HEK293 (cell line): Measurements from ENCODE around the gene PLEKHD1.

Source experiments
- CTCF ChIP-seq: fragments of 450-650 bp; formaldehyde crosslinking; IDR thresholded peaks from 2 replicates; pipeline ENCODE4 v1.5.1; 2016; ENCODE audit warnings: missing biosample characterization, missing genetic modification characterization
- KLF10 ChIP-seq: fragments of 450-650 bp; IDR thresholded peaks from 2 replicates; pipeline ENCODE4 v1.5.1; 2018; ENCODE audit warnings: missing biosample characterization, mild to moderate bottlenecking, missing genetic modification characterization
- PATZ1 ChIP-seq: fragments of 450-650 bp; formaldehyde crosslinking; IDR thresholded peaks from 2 replicates; pipeline ENCODE4 v1.5.1; 2016; ENCODE audit warnings: missing biosample characterization, missing genetic modification characterization
- REST ChIP-seq: fragments of 450-650 bp; formaldehyde crosslinking; IDR thresholded peaks from 2 replicates; pipeline ENCODE4 v1.5.1; 2016; ENCODE audit warnings: missing biosample characterization, missing genetic modification characterization
- ZBTB17 ChIP-seq: fragments of 450-650 bp; formaldehyde crosslinking; IDR thresholded peaks from 2 replicates; pipeline ENCODE4 v1.5.1; 2016; ENCODE audit warnings: missing biosample characterization, missing genetic modification characterization
- ZBTB7A ChIP-seq: fragments of 450-650 bp; formaldehyde crosslinking; IDR thresholded peaks from 2 replicates; pipeline ENCODE4 v1.5.1; 2016; ENCODE audit warnings: low read depth, missing biosample characterization, missing genetic modification characterization
- ZNF280D ChIP-seq: fragments of 450-650 bp; formaldehyde crosslinking; IDR thresholded peaks from 2 replicates; pipeline ENCODE4 v1.5.1; 2016; ENCODE audit warnings: missing biosample characterization, missing genetic modification characterization
- ZNF596 ChIP-seq: fragments of 450-650 bp; IDR thresholded peaks from 2 replicates; pipeline ENCODE4 v1.5.0; 2018; ENCODE audit warnings: missing biosample characterization, mild to moderate bottlenecking, missing genetic modification characterization, moderate library complexity
- ZNF639 ChIP-seq: fragments of 450-650 bp; formaldehyde crosslinking; IDR thresholded peaks from 2 replicates; pipeline ENCODE4 v1.5.1; 2016; ENCODE audit warnings: missing biosample characterization, missing genetic modification characterization
- ZNF692 ChIP-seq: fragments of 450-650 bp; formaldehyde crosslinking; IDR thresholded peaks from 2 replicates; pipeline ENCODE4 v1.5.1; 2016; ENCODE audit warnings: missing biosample characterization, missing genetic modification characterization
- ZSCAN30 ChIP-seq: fragments of 450-650 bp; IDR thresholded peaks from 2 replicates; pipeline ENCODE4 v1.5.1; 2018; ENCODE audit warnings: missing biosample characterization, mild to moderate bottlenecking, missing genetic modification characterization, moderate library complexity
- ZXDB ChIP-seq: fragments of 450-650 bp; formaldehyde crosslinking; IDR thresholded peaks from 2 replicates; pipeline ENCODE4 v1.5.1; 2016; ENCODE audit warnings: missing biosample characterization, missing genetic modification characterization
- TF ChIP-seq, protein P1 (sequence below): fragments of 450-650 bp; formaldehyde crosslinking; IDR thresholded peaks from 2 replicates; pipeline ENCODE4 v1.5.1; 2016; ENCODE audit warnings: missing biosample characterization, missing genetic modification characterization

GRCh38 chr14:69538766-69539165 lies 54.2 kb downstream of the PLEKHD1 start:
- TF ChIP-seq ZSCAN30: no peak
- TF ChIP-seq ZBTB7A (tag by site-specific recombination): no peak
- TF ChIP-seq REST: no peak
- TF ChIP-seq ZNF596 (tag by site-specific recombination): no peak
- TF ChIP-seq ZXDB (tag by site-specific recombination): no peak
- TF ChIP-seq, protein P1, sequence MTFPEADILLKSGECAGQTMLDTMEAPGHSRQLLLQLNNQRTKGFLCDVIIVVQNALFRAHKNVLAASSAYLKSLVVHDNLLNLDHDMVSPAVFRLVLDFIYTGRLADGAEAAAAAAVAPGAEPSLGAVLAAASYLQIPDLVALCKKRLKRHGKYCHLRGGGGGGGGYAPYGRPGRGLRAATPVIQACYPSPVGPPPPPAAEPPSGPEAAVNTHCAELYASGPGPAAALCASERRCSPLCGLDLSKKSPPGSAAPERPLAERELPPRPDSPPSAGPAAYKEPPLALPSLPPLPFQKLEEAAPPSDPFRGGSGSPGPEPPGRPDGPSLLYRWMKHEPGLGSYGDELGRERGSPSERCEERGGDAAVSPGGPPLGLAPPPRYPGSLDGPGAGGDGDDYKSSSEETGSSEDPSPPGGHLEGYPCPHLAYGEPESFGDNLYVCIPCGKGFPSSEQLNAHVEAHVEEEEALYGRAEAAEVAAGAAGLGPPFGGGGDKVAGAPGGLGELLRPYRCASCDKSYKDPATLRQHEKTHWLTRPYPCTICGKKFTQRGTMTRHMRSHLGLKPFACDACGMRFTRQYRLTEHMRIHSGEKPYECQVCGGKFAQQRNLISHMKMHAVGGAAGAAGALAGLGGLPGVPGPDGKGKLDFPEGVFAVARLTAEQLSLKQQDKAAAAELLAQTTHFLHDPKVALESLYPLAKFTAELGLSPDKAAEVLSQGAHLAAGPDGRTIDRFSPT: no peak
- TF ChIP-seq PATZ1 (tag by site-specific recombination): no peak
- no peak for TF ChIP-seq ZBTB17 (tag by site-specific recombination)
- no peak for TF ChIP-seq KLF10
- no peak for TF ChIP-seq ZNF692
- no peak for TF ChIP-seq ZNF639 (tag by site-specific recombination)
- TF ChIP-seq CTCF: no peak
- TF ChIP-seq ZNF280D (tag by site-specific recombination): no peak
